Activated naive CD4-positive, alpha-beta T cell treated with Interleukin-2 at 50 U/mL for 16 hours (primary cell): ENCODE measurements around the gene MAML2.

Experiments used
- DNase-seq: peaks from one replicate; pipeline ENCODE4 v3.0.0-alpha.2; 2020

MAML2 gene

GRCh38 chr11:96114178-96115064 is 228.6 kb downstream of the MAML2 start:
- no peak for DNase-seq

- no peak for DNase-seq
Observed at GRCh38 chr11:96113193-96113681, 229.8 kb downstream of the MAML2 start.

- no peak for DNase-seq
Observed at GRCh38 chr11:96112192-96113128, 230.5 kb downstream of the MAML2 start.

GRCh38 chr11:96111308-96111707 is 231.7 kb downstream of the MAML2 start:
- no peak for DNase-seq

- no peak for DNase-seq
Observed at GRCh38 chr11:96110302-96110701, 232.7 kb downstream of the MAML2 start.

GRCh38 chr11:96109331-96110030 is 233.5 kb downstream of the MAML2 start:
- no peak for DNase-seq

GRCh38 chr11:96107143-96107824 is 235.7 kb downstream of the MAML2 start:
- DNase-seq, result no peak

GRCh38 chr11:96106645-96107044 is 236.3 kb downstream of the MAML2 start:
- no peak for DNase-seq

- no peak for DNase-seq
Observed at GRCh38 chr11:96105944-96106343, 237.1 kb downstream of the MAML2 start.

- no peak for DNase-seq
Observed at GRCh38 chr11:96105197-96105895, 237.6 kb downstream of the MAML2 start.

GRCh38 chr11:96104496-96104895 is 238.5 kb downstream of the MAML2 start:
- no peak for DNase-seq

GRCh38 chr11:96103721-96104120 is 239.3 kb downstream of the MAML2 start:
- DNase-seq, result no peak

- no peak for DNase-seq
Observed at GRCh38 chr11:96103102-96103501, 239.9 kb downstream of the MAML2 start.

GRCh38 chr11:96102664-96103078 is 240.3 kb downstream of the MAML2 start:
- no peak for DNase-seq

GRCh38 chr11:96101146-96101545 is 241.8 kb downstream of the MAML2 start:
- no peak for DNase-seq

GRCh38 chr11:96098511-96099241 is 244.3 kb downstream of the MAML2 start:
- DNase-seq, result no peak

- DNase-seq, result no peak
Observed at GRCh38 chr11:96097844-96098421, 245.1 kb downstream of the MAML2 start.

- DNase-seq, result no peak
Observed at GRCh38 chr11:96096360-96096759, 246.6 kb downstream of the MAML2 start.

GRCh38 chr11:96095884-96096303 is 247.1 kb downstream of the MAML2 start:
- no peak for DNase-seq

GRCh38 chr11:96094156-96094555 is 248.8 kb downstream of the MAML2 start:
- DNase-seq, result no peak
